Osteoblast (primary cell): ENCODE measurements around the gene BLOC1S3. TPM values are rescaled to one million over a fixed set of nuclear protein-coding genes. Genes with fewer than 3 reads are reported as not detected.
A peak's percentile ranks its signal among the peaks of the same experiment; 100 is the strongest.

ENCODE experiments used
- DNase-seq: peaks from one replicate; pipeline ENCODE4 v3.0.0; 2011; ENCODE audit warnings: low spot score, mixed read lengths; ENCODE audit not compliant: insufficient read length; ENCODE audit errors: missing footprints
- H2AFZ ChIP-seq: 2 replicates; pipeline ENCODE4 v1.6.0; 2011; ENCODE audit warnings: mild to moderate bottlenecking, low read length
- H3K27ac ChIP-seq: 2 replicates; pipeline ENCODE4 v1.5.1; 2011; ENCODE audit warnings: mild to moderate bottlenecking, low read depth, low read length, moderate library complexity
- H3K27me3 ChIP-seq: 2 replicates; pipeline ENCODE4 v1.6.0; 2012; ENCODE audit warnings: mild to moderate bottlenecking, control low read depth, inconsistent platforms, low read length, moderate library complexity; ENCODE audit not compliant: insufficient read depth
- H3K36me3 ChIP-seq: 2 replicates; pipeline ENCODE4 v1.5.1; 2011; ENCODE audit warnings: mild to moderate bottlenecking, low read length, control low read depth, moderate library complexity; ENCODE audit not compliant: insufficient read depth
- H3K4me1 ChIP-seq: 2 replicates; pipeline ENCODE4 v1.5.1; 2011; ENCODE audit warnings: mild to moderate bottlenecking, low read length, control low read depth, moderate library complexity; ENCODE audit not compliant: insufficient read depth
- H3K4me2 ChIP-seq: 2 replicates; pipeline ENCODE4 v1.6.0; 2011; ENCODE audit warnings: mild to moderate bottlenecking, low read length; ENCODE audit not compliant: insufficient read depth
- H3K4me3 ChIP-seq: fragments of 200-600 bp; sonication (generic); 3 replicates; pipeline ENCODE4 v1.5.1; 2012; ENCODE audit warnings: mild to moderate bottlenecking, low read length, inconsistent platforms; ENCODE audit not compliant: insufficient read depth
- H3K79me2 ChIP-seq: 2 replicates; pipeline ENCODE4 v1.6.0; 2012; ENCODE audit warnings: mild to moderate bottlenecking, low read length, control low read depth, inconsistent platforms; ENCODE audit not compliant: insufficient read depth
- H3K9me3 ChIP-seq: 2 replicates; pipeline ENCODE4 v1.5.1; 2011; ENCODE audit warnings: low read depth, low read length, control low read depth
- H4K20me1 ChIP-seq: 2 replicates; pipeline ENCODE4 v1.6.0; 2012; ENCODE audit warnings: mild to moderate bottlenecking, low read length, control low read depth; ENCODE audit not compliant: insufficient read depth
- total RNA-seq: library from RNA; depleted of rRNA; stranded (reverse); fragments of >200 nt; gene quantifications from 2 replicates; pipeline ENCODE4 v1.2.3, GENCODE V29; 2012
- TF ChIP-seq, protein P1 (sequence below): IDR thresholded peaks from 2 replicates; pipeline ENCODE4 v1.5.1; 2011; ENCODE audit warnings: mild to moderate bottlenecking, low read depth, low read length, moderate library complexity; ENCODE audit errors: extremely low read depth

BLOC1S3 gene
- total RNA-seq, 1 donor = 7.2 TPM

DNA sequence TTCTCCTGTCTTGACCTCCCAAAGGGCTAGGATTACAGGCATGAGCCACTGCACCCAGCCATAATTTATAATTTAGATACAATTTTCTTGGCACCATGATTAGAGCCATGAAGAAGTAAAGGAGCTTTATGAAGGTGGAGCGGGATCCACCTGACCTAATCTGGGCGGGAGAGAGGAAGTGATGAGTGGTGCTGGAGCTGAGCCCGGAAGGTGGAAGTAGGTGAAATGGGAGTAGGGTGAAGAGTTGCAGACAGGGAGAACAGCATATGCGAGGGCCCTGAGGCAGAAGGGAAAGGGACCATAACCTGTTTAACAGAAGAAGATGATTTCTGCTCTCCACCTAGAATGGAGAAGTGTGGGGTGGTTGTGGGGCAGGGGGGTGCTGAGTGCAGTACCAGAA lies 4.2 kb downstream of the BLOC1S3 start:
- no peak overlapping the region for H2AFZ ChIP-seq
- H3K9me3 ChIP-seq = no peaks in the 10 kb centered on the region
- H3K27ac ChIP-seq = no peak overlapping the region
- H3K27me3 ChIP-seq = no peaks in the 10 kb centered on the region
- peaks cover 28% of the 10 kb centered on the region for H3K79me2 ChIP-seq
- peaks cover 13% of the 10 kb centered on the region for H4K20me1 ChIP-seq
- peaks cover 9% of the 10 kb centered on the region for H3K36me3 ChIP-seq
- TF ChIP-seq, protein P1, sequence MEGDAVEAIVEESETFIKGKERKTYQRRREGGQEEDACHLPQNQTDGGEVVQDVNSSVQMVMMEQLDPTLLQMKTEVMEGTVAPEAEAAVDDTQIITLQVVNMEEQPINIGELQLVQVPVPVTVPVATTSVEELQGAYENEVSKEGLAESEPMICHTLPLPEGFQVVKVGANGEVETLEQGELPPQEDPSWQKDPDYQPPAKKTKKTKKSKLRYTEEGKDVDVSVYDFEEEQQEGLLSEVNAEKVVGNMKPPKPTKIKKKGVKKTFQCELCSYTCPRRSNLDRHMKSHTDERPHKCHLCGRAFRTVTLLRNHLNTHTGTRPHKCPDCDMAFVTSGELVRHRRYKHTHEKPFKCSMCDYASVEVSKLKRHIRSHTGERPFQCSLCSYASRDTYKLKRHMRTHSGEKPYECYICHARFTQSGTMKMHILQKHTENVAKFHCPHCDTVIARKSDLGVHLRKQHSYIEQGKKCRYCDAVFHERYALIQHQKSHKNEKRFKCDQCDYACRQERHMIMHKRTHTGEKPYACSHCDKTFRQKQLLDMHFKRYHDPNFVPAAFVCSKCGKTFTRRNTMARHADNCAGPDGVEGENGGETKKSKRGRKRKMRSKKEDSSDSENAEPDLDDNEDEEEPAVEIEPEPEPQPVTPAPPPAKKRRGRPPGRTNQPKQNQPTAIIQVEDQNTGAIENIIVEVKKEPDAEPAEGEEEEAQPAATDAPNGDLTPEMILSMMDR = no peak
- H3K4me3 ChIP-seq = no peak overlapping the region
- H3K4me2 ChIP-seq = no peak overlapping the region
- H3K4me1 ChIP-seq = peaks cover 9% of the 10 kb centered on the region
- DNase-seq = peak; percentile 30

DNA sequence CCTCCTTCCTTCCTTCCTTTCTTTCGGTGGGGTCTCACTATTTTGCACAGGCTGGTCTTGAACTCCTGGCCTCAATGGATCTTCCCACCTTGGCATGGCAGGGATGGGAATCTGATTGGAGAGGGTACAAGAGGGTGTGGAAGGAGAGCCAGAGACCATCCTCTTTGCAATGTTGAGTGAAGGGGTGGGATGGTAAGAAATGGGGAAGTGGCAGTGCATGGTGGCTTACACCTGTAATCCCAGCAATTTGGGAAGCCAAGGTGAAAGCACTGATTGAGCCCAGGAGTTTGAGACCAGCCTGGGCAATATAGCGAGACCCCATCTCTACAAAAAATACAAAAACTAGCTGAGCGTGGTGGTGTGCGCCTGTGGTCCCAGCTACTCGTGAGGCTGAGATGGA lies 5.5 kb downstream of the BLOC1S3 start:
- H3K4me1 ChIP-seq = peaks cover 9% of the 10 kb centered on the region

DNA sequence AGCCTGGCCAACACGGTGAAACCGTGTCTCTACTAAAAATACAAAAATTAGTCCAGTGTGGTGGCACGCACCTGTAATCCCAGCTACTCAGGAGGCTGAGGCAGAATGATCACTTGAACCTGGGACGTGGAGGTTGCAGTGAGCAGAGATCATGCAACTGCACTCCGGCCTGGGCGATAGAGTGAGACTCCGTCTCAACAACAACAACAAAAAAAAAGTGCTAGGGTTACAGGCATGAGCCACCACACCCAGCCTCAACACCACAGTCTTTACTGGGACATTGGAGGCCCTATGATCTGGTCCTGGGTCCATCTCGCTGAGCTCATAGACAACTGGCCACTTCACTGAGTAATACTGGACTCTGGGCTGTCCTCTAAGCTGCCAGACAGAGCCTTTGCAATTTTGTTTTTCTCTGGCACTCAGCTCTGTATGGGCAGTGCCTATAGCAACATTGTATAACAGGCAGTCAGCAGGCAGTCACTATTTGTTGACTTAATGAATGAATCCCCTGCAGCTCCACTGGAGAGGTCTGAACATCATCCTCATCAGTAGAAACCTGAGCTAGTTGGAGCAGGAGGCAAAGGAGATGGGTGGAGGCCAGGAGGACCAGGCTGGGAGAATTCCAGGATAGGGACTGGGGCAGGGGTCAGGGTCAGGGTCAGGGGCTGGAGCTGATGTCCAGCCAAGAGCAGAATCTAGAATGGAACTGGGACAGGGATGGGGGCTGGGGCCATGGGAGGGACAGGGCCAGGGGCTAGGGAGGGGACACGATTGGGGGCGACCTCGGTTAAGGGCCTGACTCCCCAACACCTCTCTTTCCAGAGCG lies 8.1 kb downstream of the BLOC1S3 start:
- peaks cover 5% of the 10 kb centered on the region for H4K20me1 ChIP-seq
- H3K4me2 ChIP-seq = no peak overlapping the region
- H3K36me3 ChIP-seq = peaks cover 1% of the 10 kb centered on the region
- TF ChIP-seq, protein P1 = no peak
- no peaks in the 10 kb centered on the region for H3K27me3 ChIP-seq
- peak; percentile 87 for DNase-seq
- H3K4me1 ChIP-seq = no peaks in the 10 kb centered on the region
- H3K4me3 ChIP-seq = no peak overlapping the region
- H3K27ac ChIP-seq = no peak overlapping the region
- H3K9me3 ChIP-seq = no peaks in the 10 kb centered on the region
- H2AFZ ChIP-seq = no peak overlapping the region
- H3K79me2 ChIP-seq = peaks cover under 1% of the 10 kb centered on the region

More for the DNA sequence above, 5.5 kb downstream of the BLOC1S3 start:
- Histone ChIP-seq H2AFZ (no peak overlapping the region), H4K20me1 (peaks cover 13% of the 10 kb centered on the region), H3K27ac (no peak overlapping the region), H3K9me3 (no peaks in the 10 kb centered on the region), H3K79me2 (peaks cover 27% of the 10 kb centered on the region), H3K4me2 (no peak overlapping the region), H3K27me3 (no peaks in the 10 kb centered on the region), H3K36me3 (peaks cover 9% of the 10 kb centered on the region), H3K4me3 (no peak overlapping the region)
- TF ChIP-seq, protein P1 = no peak
- DNase-seq = peak; percentile 44

DNA sequence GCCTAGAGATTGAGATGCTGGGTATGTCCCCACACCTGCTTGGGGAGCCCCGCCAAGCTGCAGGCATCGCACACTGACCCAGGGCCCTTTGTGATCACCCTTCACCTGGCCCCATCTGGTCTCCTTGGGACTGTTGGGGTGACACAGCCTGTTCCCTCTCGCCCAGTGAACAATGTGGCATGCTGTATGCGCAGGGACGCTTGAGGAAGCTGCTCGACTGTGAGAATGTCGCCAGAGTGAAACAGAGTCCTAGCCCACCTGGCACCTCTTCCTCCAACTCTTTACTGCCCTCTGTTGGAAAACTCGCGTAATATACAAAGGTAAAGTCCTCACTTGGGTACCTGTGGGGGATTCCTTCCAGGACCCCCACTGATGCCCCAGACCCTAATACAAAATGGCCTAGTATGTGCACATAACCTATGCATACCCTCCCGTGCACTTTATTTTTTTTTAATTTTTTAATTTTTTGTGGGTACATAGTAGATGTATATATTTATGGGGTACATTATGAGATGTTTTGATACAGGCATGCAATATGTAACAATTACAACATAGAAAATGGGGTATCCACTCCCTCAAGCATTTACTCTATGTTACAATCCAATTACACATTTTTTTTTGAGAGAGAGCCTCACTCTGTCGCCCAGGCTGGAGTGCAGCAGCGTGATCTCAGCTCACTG lies 9.0 kb downstream of the BLOC1S3 start:
- no peaks in the 10 kb centered on the region for H3K36me3 ChIP-seq
- no peak overlapping the region for H2AFZ ChIP-seq
- TF ChIP-seq, protein P1 = peak; percentile 37
- no peaks in the 10 kb centered on the region for H3K27me3 ChIP-seq
- peaks cover 5% of the 10 kb centered on the region for H4K20me1 ChIP-seq
- H3K4me3 ChIP-seq = no peak overlapping the region
- no peak overlapping the region for H3K4me2 ChIP-seq
- no peaks in the 10 kb centered on the region for H3K9me3 ChIP-seq
- peak; percentile 37 for DNase-seq
- no peaks in the 10 kb centered on the region for H3K79me2 ChIP-seq
- H3K4me1 ChIP-seq = no peaks in the 10 kb centered on the region
- H3K27ac ChIP-seq = no peak overlapping the region
